ENCODE measurements around the gene OPRL1. TPM values are rescaled to one million over a fixed set of nuclear protein-coding genes. Genes with fewer than 3 reads are reported as not detected.

OPRL1 gene
- total RNA-seq, 1 donor from 2014 or later = 0.06 TPM

DNA sequence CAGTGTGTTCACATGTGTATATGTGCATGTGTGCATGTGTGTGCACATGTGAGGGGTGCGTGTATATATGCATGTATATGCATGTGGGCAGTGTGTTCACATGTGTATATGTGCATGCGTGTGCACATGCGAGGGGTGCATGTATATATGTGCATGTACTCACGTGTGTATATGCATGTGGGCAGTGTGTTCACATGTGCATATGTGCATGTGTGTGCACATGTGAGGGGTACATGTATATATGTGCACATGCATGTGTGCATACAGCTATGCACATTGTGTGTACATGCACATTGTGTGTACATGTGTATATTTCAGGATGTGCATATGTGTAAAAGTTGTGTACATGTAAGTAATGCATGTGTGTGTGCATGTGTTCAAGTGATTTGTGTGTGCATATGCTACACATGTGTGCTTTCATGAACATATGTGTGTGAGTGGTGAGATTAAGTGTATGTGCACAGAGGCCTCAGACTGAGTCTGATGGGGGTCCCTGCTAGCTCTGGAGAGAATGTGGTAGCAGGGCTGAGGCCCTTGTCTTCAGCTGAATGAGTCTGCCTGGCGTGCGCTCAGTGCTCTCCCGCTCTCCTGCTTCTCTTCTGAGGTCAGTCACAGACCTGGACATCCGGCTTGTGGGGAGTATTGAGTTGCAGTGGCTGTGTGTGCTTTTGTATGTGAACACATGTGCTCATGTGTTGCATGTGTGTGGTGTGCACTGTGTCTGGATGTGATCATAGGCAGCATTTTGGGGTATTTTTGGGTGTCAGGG, 64.4 kb downstream of the OPRL1 start:
- DNase-seq (ENCODE audit: low read depth) = no peak
- no peak overlapping the region for H3K4me3 ChIP-seq (ENCODE audit: low read depth, low read length)
- TF ChIP-seq, protein P1, sequence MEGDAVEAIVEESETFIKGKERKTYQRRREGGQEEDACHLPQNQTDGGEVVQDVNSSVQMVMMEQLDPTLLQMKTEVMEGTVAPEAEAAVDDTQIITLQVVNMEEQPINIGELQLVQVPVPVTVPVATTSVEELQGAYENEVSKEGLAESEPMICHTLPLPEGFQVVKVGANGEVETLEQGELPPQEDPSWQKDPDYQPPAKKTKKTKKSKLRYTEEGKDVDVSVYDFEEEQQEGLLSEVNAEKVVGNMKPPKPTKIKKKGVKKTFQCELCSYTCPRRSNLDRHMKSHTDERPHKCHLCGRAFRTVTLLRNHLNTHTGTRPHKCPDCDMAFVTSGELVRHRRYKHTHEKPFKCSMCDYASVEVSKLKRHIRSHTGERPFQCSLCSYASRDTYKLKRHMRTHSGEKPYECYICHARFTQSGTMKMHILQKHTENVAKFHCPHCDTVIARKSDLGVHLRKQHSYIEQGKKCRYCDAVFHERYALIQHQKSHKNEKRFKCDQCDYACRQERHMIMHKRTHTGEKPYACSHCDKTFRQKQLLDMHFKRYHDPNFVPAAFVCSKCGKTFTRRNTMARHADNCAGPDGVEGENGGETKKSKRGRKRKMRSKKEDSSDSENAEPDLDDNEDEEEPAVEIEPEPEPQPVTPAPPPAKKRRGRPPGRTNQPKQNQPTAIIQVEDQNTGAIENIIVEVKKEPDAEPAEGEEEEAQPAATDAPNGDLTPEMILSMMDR (conservative IDR thresholded peaks at IDR 0.05; ENCODE audit: low read depth, low read length) = no peak

DNA sequence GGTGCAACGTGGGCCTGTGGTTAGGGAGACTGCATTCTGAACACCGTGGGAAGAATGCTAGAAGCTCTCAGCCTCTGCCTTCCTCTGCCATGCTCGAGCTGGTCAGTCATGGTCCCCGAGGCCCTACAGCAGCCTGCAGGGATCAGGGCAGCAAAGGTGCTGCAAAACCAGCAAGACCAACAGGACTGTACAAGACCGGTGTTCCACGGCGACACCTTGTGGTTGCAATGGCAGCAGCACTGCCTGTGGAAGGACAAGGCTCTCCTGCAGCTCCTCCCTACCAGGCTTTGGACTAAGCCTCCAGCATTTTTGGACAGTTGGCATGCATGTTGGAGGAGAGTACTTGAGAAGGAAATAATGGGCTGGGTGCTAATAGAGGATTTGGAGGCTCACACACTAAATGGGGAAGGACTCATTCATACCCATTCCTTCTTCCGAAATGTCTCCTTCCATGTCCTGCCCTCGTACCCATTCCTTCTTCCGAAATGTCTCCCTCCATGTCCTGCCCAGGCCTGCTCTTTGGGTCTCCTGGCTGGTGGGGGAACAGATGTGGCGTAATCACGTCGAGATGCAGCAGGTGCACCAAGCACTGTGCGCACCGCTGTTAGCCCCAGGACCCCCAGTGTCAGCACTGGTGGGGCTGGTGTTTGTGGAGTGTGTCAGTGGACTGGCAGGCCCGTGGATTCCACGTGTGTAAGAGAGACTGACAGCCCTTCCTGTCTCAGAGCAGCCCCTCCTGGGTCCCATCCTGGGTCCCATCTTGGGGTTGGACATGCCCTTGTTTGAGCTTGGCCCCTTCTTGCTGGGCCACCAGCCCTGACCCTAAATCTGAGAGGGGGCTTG, 65.8 kb downstream of the OPRL1 start:
- no peak for DNase-seq (ENCODE audit: low read depth)
- H3K4me3 ChIP-seq (ENCODE audit: low read depth, low read length) = no peak overlapping the region
- TF ChIP-seq, protein P1 (conservative IDR thresholded peaks at IDR 0.05; ENCODE audit: low read depth, low read length) = peak; percentile 27

DNA sequence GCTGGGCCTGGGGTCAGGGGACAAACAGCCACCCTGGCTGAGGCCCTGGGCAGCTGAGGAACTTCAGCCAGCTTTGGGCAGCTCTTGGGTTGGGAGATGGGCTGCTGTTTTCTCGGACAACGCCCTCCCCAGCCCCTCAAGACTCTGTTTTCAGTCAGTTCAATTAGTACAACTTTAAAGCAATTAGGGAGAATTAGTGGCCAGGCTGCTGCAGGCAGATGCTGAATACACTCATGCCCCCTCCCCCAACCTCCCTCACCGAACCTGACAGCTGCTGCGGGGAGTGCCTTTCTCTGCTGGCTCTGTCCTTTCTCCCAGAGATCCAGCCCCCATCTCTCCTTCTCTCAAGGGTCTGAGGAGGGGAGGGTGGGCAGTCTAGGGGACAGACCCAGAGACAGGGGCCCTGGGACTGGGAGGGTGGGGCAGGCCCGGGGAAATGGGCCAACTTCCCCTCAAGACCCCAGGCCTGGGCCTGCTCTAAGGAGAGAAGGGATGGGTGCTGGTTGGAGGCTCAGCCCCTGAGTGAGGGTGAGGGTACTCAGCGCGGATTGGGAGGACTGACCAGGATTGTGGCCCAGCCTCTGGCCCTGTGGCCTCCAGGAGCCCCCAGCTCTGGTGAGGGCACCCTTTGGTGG, 66.5 kb downstream of the OPRL1 start:
- TF ChIP-seq, protein P1 (conservative IDR thresholded peaks at IDR 0.05; ENCODE audit: low read depth, low read length) = no peak
- no peak for DNase-seq (ENCODE audit: low read depth)
- H3K4me3 ChIP-seq (ENCODE audit: low read depth, low read length) = no peak overlapping the region

DNA sequence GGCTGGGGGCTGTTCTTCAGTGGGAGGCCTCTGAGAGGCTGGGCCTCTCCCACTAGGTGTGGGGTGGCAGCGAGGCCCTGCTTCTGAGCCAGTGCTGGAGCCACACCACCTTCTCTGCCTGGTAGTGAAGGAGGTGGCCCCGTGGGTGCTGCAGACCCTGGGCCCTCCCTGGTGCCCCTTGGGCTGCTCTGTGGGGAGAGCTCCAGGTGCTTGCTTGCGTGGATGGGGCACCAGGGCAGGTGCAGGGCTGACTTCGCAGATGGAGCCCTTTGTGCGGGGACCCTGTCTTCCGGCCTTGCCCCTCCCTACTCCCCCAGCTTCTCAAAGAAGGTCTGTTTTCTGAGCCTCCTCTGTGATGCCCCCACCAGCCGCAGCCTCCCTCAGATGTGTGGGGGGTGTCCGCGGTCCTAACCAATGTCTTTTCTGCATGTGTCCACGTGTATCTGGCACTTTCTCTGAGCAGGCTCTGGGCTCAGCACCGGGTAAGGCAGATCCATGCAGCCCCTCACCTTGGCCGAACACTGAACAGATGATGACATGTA, 67.1 kb downstream of the OPRL1 start:
- no peak overlapping the region for H3K4me3 ChIP-seq (ENCODE audit: low read depth, low read length)
- no peak for DNase-seq (ENCODE audit: low read depth)
- TF ChIP-seq, protein P1 (conservative IDR thresholded peaks at IDR 0.05; ENCODE audit: low read depth, low read length) = no peak

DNA sequence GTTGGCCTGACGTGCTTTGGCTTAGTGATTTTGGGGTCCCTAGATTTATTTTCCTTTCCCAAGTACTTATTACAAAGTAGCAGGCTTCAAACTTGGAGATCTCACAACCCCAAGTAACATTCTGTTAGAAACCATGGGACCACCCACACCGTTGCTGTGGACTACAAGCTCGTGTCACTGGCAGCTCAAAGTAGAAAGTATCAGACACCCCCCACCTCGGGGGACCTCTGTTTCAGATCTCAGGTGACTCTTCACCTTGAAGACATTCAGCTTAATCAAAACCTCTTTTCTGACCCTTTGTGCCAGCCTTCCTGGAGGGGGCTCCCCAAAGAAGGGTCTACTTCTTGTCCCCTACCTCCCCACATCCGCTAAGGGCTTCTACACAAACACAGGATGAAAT, 68.7 kb downstream of the OPRL1 start:
- no peak for DNase-seq (ENCODE audit: low read depth)
- TF ChIP-seq, protein P1 (conservative IDR thresholded peaks at IDR 0.05; ENCODE audit: low read depth, low read length) = no peak

DNA sequence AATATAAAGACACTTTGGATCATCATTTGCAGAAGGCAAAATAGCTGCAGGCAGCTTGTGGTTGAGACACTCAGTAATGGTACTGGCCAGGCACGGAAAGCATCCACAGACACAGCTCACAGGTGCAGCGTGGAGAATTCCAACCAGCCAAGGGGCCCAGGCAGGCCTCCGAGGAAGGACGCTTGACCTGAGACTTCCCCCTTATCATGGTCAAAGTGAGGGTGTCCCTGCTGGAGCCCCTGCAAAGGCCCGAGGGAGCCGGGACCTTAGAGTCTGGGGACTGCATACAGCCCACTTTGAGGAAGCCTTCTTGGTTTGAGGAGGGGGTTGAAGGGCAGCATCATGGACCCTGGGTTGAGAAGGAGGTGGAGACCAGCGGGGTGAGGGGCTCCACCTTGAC, 69.3 kb downstream of the OPRL1 start:
- H3K4me3 ChIP-seq (ENCODE audit: low read depth, low read length) = no peak overlapping the region
- TF ChIP-seq, protein P1 (conservative IDR thresholded peaks at IDR 0.05; ENCODE audit: low read depth, low read length) = no peak
- no peak for DNase-seq (ENCODE audit: low read depth)

More for the DNA sequence above, 68.7 kb downstream of the OPRL1 start:
- no peak overlapping the region for H3K4me3 ChIP-seq (ENCODE audit: low read depth, low read length)

Data from epithelial cell of proximal tubule (primary cell).